Spleen (tissue), 11 donors: ENCODE measurements around the gene BTN1A1. TPM values are rescaled to one million over a fixed set of nuclear protein-coding genes. Genes with fewer than 3 reads are reported as not detected.
"Not testable (repeated sequence)": the region's sequence is repeated elsewhere in the genome, so short reads cannot be mapped to it uniquely, and the experiment has no call there.

Source experiments
- DNase-seq: peaks from one replicate; pipeline ENCODE4 v3.0.0-alpha.2; 2020
- H3K27ac ChIP-seq, 8 donors: fragments of 200-600 bp; sonication (generic) in 7 of 8; 1 replicate in 4 of 8; 2 replicates in 4 of 8; pipeline versions ENCODE4 v1.5.0 to v1.8.0; 2016 to 2021; ENCODE audit warnings: inconsistent platforms in 4 of 8, mild to moderate bottlenecking in 4 of 8, moderate library complexity in 1 of 8
- H3K27me3 ChIP-seq, 7 donors: fragments of 200-600 bp; sonication (generic) in 6 of 7; replicated peaks in 1 of 7; 1 replicate in 4 of 7; 2 replicates in 3 of 7; pipeline versions ENCODE4 v1.5.0 to v1.8.0; 2016 to 2021; ENCODE audit warnings: inconsistent platforms in 3 of 7, mild to moderate bottlenecking in 1 of 7
- H3K36me3 ChIP-seq, 6 donors: fragments of 200-600 bp; sonication (generic) in 5 of 6; 1 replicate in 4 of 6; 2 replicates in 2 of 6; pipeline versions ENCODE4 v1.5.0 to v1.8.0; 2016 to 2021; ENCODE audit warnings: inconsistent platforms in 2 of 6
- H3K4me1 ChIP-seq, 6 donors: fragments of 200-600 bp; sonication (generic) in 5 of 6; 1 replicate in 3 of 6; 2 replicates in 3 of 6; pipeline versions ENCODE4 v1.5.0 to v1.8.0; 2016 to 2021; ENCODE audit warnings: inconsistent platforms in 3 of 6
- H3K4me3 ChIP-seq, 8 donors: fragments of 200-600 bp; sonication (generic) in 7 of 8; 1 replicate in 4 of 8; 2 replicates in 4 of 8; pipeline versions ENCODE4 v1.5.0 to v1.8.0; 2016 to 2021; ENCODE audit warnings: inconsistent platforms in 4 of 8, mild to moderate bottlenecking in 4 of 8, moderate library complexity in 2 of 8
- H3K9me3 ChIP-seq, 8 donors: fragments of 200-600 bp; sonication (generic) in 7 of 8; 1 replicate in 4 of 8; 2 replicates in 4 of 8; pipeline versions ENCODE4 v1.5.0 to v1.8.0; 2016 to 2021; ENCODE audit warnings: inconsistent platforms in 4 of 8
- POLR2A ChIP-seq, 3 donors: fragments of 450-650 bp; IDR thresholded peaks; one replicate each; pipeline ENCODE4 v1.5.1; 2017; ENCODE audit warnings: antibody characterized with exemption in 3 of 3, mild to moderate bottlenecking in 1 of 3
- POLR2AphosphoS5 ChIP-seq, 3 donors: sonication (generic); formaldehyde crosslinking; IDR thresholded peaks; one replicate each; pipeline ENCODE4 v1.5.1; 2017; ENCODE audit warnings: antibody characterized with exemption in 3 of 3
- WGBS, 5 donors: extraction: QIAGEN DNeasy Blood & Tissue Kit in 3 of 5; methylation state at CpG; one replicate each; pipeline versions ENCODE4 v1.1.5 to v1.1.7; 2013 to 2018; 5-methylcytosine and 5-hydroxymethylcytosine counted together
- intact Hi-C: fragments of 100-400 bp; cut with DNase I; formaldehyde crosslinking; loops from one replicate; pipeline ENCODE4 v1.15.0; 2023; ENCODE audit warnings: low total_unique reads
- polyA plus RNA-seq, 3 donors: library from polyadenylated mRNA; stranded (reverse); fragments of 200-250 nt; gene quantifications; one replicate each; pipeline ENCODE4 v1.2.1, GENCODE V29; 2013
- total RNA-seq, 7 donors: library from RNA; depleted of rRNA in 3 of 7; stranded (reverse); fragments of >200 nt in 3 of 7; fragmentation: NEBNext Ultra II Directional in 4 of 7; extraction: Animal tissue kit (Norgen Biotek cat#: 25700) in 4 of 7; gene quantifications; one replicate each; pipeline versions ENCODE4 v1.1.0 to v1.2.1, GENCODE V29; 2016 to 2021
- TF ChIP-seq, protein P1 (sequence below), 11 experiments: fragments of 200-600 bp in 7 of 11; fragments of 450-650 bp in 4 of 11; sonication (generic) in 4 of 11; IDR thresholded peaks in 8 of 11; conservative IDR thresholded peaks in 3 of 11; 1 replicate in 7 of 11; 2 replicates in 4 of 11; pipeline versions ENCODE4 v1.4.0 to v1.8.0; 2016 to 2021; ENCODE audit warnings: antibody characterized with exemption in 11 of 11, inconsistent platforms in 4 of 11, mild to moderate bottlenecking in 1 of 11
- donor health status: healthy with polysubstance abuse.
- donor health status: DM: no; HTN: no; CAD: no; lungs with moderate emphysema.
- donor health status: DM: no; HTN: no; CAD: no.
- donor health status: Bipolar disorder and iron deficiency.
- donor health status: healthy.
- donor health status: DM: no; HTN: no; CAD: no.
- donor health status: DM: yes; HTN: yes; CAD: no.

The BTN1A1 gene
- total and polyA plus RNA-seq, 10 donors: 0.23 to 1.1 (median 0.35) TPM

DNA sequence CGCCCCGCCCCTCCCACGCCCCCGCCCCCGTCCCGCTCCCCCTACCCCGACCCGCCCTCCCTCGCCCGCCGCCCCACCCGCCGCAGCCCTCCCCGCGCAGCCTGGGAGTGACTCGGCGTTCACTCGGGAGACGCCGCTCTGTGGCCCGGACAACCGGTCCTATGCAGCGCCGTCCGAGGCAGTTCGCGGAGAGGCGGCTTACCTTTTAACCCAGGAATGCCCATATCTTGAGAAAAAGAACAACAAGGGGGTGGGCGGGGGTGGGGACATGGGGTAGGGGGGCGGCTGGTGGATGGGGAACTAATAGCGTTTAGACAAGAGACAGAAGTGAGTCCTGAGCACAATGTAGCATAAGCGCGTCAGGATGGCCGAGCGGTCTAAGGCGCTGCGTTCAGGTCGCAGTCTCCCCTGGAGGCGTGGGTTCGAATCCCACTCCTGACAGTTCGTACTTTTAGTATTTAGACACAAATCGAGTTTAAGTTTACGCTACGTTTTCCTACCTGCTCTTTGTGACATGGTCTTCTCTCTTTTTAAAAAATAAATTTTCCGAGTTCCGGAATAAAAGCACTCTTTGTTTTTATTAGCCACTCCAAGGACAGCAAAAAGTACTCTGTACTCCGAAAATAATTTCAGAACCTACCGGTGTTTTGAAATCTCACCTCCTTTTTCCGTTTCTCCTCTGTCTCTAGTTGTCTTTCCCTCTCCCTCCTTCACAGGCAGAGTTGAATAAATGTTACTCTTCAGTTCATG lies 20.9 kb downstream of the BTN1A1 start:
- H3K9me3 ChIP-seq: no peaks in the 10 kb centered on the region
- peak overlapping the region; percentile 24 to 72 (median 47) for H3K4me3 ChIP-seq
- H3K4me1 ChIP-seq: peaks cover 4 to 51% (median 29%) of the 10 kb centered on the region in 6 donors
- peak overlapping the region; percentile 91 to 100 (median 97) for H3K27ac ChIP-seq
- 0 to 1% (median 0%) methylated on average over 33 to 45 of the region's 49 CpGs for WGBS, 5 donors
- H3K27me3 ChIP-seq: no peaks in the 10 kb centered on the region
- TF ChIP-seq, protein P1, sequence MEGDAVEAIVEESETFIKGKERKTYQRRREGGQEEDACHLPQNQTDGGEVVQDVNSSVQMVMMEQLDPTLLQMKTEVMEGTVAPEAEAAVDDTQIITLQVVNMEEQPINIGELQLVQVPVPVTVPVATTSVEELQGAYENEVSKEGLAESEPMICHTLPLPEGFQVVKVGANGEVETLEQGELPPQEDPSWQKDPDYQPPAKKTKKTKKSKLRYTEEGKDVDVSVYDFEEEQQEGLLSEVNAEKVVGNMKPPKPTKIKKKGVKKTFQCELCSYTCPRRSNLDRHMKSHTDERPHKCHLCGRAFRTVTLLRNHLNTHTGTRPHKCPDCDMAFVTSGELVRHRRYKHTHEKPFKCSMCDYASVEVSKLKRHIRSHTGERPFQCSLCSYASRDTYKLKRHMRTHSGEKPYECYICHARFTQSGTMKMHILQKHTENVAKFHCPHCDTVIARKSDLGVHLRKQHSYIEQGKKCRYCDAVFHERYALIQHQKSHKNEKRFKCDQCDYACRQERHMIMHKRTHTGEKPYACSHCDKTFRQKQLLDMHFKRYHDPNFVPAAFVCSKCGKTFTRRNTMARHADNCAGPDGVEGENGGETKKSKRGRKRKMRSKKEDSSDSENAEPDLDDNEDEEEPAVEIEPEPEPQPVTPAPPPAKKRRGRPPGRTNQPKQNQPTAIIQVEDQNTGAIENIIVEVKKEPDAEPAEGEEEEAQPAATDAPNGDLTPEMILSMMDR (IDR thresholded peaks at IDR 0.05 in 8 of 11, conservative IDR thresholded peaks at IDR 0.05 in 3 of 11): no peak
- TF ChIP-seq POLR2A (IDR thresholded peaks at IDR 0.05): no peak
- peak; percentile 92 to 96 (median 94) for TF ChIP-seq POLR2AphosphoS5 (IDR thresholded peaks at IDR 0.05)
- DNase-seq: peak; percentile 97
- no peaks in the 10 kb centered on the region for H3K36me3 ChIP-seq
- intact Hi-C loops: no loop called here

DNA sequence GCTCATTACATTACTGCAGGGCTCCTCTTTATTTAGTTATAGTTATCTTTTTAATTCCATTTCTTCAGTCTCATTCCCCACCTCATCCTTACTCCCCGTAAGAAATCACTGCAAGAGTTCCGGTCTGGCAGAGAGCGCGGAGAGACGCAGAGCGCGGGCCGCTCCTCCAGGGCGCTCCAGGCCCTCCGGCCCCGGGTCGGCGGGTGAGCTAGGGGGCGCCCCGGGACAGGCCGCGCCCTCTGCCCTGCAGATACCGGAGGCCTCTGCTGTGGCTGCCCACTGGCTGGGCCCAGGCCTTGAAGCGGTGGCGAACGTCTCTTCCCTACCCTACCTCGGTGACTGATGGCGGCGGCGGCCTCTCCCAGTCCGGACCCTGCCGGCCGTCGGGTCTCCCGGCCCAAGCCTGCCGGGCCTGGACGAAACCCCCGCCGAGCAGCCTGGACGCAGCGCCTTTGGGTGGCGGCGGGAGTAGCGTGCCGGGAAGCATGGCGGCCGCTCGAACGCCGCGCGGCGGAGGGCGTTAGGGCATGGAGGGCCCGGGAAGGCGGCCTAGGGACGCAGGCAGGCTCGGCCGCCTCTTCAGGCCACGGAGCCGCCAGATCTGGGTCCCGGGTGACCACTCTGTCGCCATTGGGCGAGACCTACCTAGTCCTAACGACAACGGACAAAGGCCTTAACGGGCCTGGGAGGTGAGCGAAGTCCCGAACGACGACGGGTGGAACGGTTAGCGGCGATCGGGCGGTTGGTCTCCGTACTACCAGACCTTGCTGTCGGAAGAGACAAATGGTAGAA lies 21.7 kb downstream of the BTN1A1 start:
- Histone ChIP-seq H3K27me3 (no peaks in the 10 kb centered on the region), H3K4me1 (peaks cover 4 to 51% (median 29%) of the 10 kb centered on the region in 6 donors), H3K9me3 (no peaks in the 10 kb centered on the region), H3K27ac (peak overlapping the region; percentile 91 to 100 (median 97)), H3K36me3 (no peaks in the 10 kb centered on the region), H3K4me3 (peak overlapping the region; percentile 24 to 72 (median 47))
- DNase-seq: peak; percentile 97
- intact Hi-C loops: no loop called here
- WGBS, 5 donors: 3 to 16% (median 5%) methylated on average over 19 to 74 of the region's 74 CpGs
- TF ChIP-seq POLR2A (IDR thresholded peaks at IDR 0.05) (peak in 2 of 3 donors; percentile 46 to 54), POLR2AphosphoS5 (IDR thresholded peaks at IDR 0.05) (peak; percentile 61 to 85 (median 82))
- TF ChIP-seq, protein P1 (IDR thresholded peaks at IDR 0.05 in 8 of 11, conservative IDR thresholded peaks at IDR 0.05 in 3 of 11): peak; percentile 9 to 74 (median 49)

DNA sequence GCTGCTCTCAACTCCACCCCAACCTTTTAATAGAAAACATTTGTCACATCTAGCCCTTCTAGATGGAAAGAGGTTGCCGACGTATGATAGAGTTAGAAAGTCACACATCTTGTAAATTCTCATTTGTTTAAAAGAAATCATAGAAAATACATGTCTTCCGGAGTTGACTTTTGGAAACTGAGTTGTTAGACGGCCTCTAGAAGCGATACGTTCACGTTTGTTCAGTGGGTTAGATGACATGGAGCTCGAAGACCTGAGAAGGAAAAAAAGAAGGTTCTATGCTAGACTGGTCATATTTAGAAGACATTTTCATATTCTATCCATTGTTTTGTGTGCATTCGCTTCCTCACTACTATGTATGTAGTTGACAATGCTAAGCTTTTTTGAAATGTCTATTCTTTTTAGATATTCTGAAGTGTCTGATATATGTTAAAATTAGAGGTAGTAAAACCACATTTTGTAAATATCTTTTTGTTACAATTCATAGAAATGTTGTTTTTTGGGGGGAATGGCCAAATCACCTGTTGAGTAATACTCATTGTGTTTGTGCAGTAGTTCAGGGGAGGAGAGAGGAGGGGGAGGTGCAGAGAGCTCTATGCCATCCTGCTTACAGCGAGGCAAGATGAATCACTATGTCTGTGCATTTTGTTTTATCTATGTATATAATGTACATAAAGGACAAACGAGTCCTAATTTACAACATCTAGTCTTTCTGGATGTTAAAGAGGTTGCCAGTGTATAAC lies 22.6 kb downstream of the BTN1A1 start:
- intact Hi-C loops, H3K36me3 ChIP-seq, DNase-seq, H3K27me3 ChIP-seq, H3K9me3 ChIP-seq: not testable (repeated sequence)
- 71 to 77% (median 74%) methylated on average over 11 of the region's 11 CpGs for WGBS, 5 donors
- Histone ChIP-seq H3K4me3 (peak overlapping the region in 7 of 8 donors; percentile 8 to 72 (median 52)), H3K27ac (peak overlapping the region; percentile 91 to 100 (median 97)), H3K4me1 (peaks cover 4 to 51% (median 29%) of the 10 kb centered on the region in 6 donors)

DNA sequence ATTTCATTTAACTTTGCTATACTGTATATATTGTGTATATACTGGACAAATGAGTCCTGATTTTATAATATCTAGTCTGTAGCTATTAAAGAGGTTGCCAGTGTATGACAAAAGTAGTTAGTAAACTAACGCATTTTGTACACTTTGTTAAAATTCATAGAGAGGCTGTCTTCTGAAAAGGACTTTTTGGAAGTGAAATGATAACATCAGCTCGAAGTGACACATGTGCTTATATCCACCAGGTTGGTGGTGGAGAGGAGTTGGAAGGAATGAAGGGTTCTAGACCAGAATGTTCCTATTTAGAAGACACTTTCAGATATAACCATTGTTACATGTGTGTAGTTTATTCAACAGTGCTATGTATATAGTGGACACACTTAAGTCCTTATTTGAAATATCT lies 24.2 kb downstream of the BTN1A1 start:
- H3K9me3 ChIP-seq, H3K4me3 ChIP-seq, intact Hi-C loops, DNase-seq, H3K27me3 ChIP-seq, H3K36me3 ChIP-seq: not testable (repeated sequence)
- H3K27ac ChIP-seq: peak overlapping the region in 2 of 8 donors; percentile 33 to 40
- WGBS, 5 donors: 92 to 96% (median 95%) methylated on average over 2 of the region's 2 CpGs
- H3K4me1 ChIP-seq: peaks cover 4 to 51% (median 29%) of the 10 kb centered on the region in 6 donors
